Measurements from ENCODE around the gene CAMTA1.

Gene CAMTA1

GRCh38 chr1:7648761-7649384 lies 863.6 kb downstream of the CAMTA1 start:
- no peak for DNase-seq (ENCODE audit: low read depth in 2 of 2)

DNA sequence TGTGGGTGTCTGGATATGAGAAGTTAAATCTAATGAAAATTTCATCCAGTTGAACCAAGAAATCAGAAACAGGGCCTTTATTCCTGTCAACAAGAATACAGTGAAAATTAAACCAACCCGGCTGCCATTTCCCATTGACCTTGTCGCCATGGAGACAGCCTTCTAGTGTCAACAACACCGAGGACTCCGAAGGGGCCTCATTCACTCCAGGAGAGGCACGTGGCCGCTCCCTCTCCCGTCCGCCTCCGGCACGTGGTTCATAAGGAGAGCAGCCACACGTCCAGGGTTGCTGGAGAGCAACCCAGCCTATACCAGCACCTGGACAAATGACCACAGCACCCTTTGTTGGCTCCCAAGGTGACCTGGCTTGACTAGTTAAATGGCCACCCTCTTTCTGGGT lies 865.5 kb downstream of the CAMTA1 start:
- no peak for DNase-seq (ENCODE audit: low read depth in 2 of 2)

GRCh38 chr1:7651203-7651602 lies 865.9 kb downstream of the CAMTA1 start:
- no peak for DNase-seq (ENCODE audit: low read depth in 2 of 2)

DNA sequence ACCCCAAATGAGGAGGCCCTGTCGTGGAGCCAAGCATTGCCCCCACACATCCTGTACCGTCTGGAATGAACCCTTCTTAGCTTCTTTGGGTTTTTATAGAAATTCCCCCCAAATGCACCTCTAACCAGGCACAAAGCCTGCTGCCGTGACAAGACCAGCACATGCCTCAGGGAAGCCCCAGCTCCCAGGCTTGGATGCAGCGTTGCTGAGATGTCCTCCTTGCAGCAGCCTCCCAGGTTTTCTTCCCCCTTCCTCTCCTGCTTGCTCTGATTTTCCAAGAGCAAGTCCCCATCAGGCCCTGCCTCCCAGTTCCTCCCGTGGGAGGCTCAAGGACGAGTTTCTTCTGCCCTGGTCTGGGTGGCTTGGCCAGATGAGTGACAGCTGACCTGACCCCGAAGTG lies 866.8 kb downstream of the CAMTA1 start:
- no peak for DNase-seq (ENCODE audit: low read depth in 2 of 2)

DNA sequence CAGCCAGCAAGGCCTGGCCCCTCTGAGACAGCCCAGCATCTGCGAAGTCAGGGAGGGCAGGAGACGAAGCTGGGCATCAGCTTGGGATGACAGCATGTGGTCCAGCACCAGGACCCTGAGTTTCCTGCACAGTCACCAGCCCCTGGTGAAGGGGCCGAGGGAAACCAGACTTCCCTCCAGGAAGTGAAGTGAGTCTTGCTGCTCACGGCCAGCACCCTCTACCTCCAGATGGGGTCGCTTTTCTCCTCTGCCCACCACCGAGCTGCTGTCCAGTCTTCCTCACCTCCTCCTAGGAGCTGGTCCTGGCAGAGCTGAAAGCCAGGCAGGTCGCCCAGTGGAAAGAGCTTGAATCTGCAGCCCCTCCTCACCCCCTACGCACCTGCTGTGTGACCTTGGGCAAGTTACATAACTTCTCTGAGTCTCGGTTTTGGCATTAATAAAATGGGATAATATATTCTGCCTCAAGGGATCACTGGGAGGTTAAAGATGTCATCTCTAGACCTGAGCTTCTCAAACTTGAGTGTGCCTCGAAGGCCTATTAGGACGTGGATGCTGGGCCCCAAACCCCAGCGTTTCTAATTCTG lies 867.4 kb downstream of the CAMTA1 start:
- no peak for DNase-seq (ENCODE audit: low read depth in 2 of 2)

GRCh38 chr1:7654725-7655124 lies 869.5 kb downstream of the CAMTA1 start:
- DNase-seq (ENCODE audit: low read depth in 2 of 2): no peak

DNA sequence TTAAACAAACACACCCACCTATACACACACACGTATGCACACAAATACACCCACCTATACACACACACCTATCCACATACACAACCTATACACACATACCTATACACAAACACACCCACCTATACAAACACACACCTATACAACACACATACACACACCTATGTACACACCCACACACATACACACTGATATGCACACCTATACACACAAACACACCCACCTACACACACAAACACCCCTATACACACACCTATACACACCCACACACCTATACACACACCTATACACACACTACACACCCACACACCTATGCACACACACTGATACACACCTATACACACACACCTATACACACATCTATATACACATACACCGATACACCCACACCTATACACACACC lies 870.1 kb downstream of the CAMTA1 start:
- DNase-seq (ENCODE audit: low read depth in 2 of 2): no peak

- DNase-seq (ENCODE audit: low read depth in 2 of 2): no peak
Measured at GRCh38 chr1:7656557-7657215, 871.4 kb downstream of the CAMTA1 start.

GRCh38 chr1:7657287-7658016 lies 872.2 kb downstream of the CAMTA1 start:
- DNase-seq (ENCODE audit: low read depth in 2 of 2): no peak

DNA sequence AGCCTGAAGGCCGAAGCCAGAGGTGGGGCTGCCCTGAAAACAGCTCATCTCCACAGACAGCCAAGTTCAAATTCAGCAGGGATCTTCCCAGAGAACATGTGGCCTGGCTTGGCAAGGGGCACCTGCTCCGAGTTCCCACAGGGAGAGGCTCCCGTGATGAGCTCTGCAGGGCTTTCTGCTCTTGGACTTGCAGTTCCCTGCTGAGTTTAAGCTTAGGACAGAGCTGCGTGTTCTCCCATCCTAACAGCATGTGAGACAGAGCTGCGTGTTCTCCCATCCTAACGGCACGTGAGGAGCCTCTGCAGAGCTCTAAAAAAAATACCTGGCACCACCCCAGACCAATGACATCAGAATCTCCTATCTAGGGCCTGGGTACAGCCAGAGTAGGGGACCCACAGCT lies 872.8 kb downstream of the CAMTA1 start:
- no peak for DNase-seq (ENCODE audit: low read depth in 2 of 2)

DNA sequence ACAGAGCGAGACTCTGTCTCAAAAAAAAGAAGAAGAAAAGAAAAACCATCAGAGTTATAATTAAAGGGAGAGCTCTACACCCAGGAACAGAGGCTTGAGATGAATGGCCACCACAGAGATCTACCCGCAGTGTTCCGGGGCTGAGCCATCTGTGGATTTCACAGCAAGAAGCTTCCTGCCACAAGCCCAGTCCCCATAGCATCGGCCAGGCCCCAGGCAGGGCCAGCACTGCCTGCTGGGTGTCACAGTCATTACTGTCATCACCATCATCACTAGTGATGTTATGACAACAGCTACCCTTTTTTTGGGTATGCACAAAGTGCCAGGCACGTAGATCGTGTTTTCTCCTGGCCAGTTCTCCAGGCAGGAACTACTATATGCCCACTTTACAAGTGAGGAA lies 874.3 kb downstream of the CAMTA1 start:
- DNase-seq (ENCODE audit: low read depth in 2 of 2): no peak

DNA sequence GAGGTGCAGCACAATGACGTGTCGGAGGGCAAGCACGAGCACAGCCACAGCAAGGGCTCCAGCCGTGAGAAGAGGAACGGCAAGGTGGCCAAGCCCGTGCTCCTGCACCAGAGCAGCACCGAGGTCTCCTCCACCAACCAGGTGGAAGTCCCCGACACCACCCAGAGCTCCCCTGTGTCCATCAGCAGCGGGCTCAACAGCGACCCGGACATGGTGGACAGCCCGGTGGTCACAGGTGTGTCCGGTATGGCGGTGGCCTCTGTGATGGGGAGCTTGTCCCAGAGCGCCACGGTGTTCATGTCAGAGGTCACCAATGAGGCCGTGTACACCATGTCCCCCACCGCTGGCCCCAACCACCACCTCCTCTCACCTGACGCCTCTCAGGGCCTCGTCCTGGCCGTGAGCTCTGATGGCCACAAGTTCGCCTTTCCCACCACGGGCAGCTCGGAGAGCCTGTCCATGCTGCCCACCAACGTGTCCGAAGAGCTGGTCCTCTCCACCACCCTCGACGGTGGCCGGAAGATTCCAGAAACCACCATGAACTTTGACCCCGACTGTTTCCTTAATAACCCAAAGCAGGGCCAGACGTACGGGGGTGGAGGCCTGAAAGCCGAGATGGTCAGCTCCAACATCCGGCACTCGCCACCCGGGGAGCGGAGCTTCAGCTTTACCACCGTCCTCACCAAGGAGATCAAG lies 878.3 kb downstream of the CAMTA1 start:
- DNase-seq (ENCODE audit: low read depth in 2 of 2): no peak

DNA sequence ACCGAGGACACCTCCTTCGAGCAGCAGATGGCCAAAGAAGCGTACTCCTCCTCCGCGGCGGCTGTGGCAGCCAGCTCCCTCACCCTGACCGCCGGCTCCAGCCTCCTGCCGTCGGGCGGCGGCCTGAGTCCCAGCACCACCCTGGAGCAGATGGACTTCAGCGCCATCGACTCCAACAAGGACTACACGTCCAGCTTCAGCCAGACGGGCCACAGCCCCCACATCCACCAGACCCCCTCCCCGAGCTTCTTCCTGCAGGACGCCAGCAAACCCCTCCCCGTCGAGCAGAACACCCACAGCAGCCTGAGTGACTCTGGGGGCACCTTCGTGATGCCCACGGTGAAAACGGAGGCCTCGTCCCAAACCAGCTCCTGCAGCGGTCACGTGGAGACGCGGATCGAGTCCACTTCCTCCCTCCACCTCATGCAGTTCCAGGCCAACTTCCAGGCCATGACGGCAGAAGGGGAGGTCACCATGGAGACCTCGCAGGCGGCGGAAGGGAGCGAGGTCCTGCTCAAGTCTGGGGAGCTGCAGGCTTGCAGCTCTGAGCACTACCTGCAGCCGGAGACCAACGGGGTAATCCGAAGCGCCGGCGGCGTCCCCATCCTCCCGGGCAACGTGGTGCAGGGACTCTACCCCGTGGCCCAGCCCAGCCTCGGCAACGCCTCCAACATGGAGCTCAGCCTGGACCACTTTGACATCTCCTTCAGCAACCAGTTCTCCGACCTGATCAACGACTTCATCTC lies 879.1 kb downstream of the CAMTA1 start:
- DNase-seq (ENCODE audit: low read depth in 2 of 2): no peak

DNA sequence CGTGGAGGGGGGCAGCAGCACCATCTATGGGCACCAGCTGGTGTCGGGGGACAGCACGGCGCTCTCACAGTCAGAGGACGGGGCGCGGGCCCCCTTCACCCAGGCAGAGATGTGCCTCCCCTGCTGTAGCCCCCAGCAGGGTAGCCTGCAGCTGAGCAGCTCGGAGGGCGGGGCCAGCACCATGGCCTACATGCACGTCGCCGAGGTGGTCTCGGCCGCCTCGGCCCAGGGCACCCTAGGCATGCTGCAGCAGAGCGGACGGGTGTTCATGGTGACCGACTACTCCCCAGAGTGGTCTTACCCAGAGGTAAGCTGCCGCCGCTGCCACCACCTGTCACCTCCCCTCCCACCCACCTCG lies 879.6 kb downstream of the CAMTA1 start:
- DNase-seq (ENCODE audit: low read depth in 2 of 2): no peak

DNA sequence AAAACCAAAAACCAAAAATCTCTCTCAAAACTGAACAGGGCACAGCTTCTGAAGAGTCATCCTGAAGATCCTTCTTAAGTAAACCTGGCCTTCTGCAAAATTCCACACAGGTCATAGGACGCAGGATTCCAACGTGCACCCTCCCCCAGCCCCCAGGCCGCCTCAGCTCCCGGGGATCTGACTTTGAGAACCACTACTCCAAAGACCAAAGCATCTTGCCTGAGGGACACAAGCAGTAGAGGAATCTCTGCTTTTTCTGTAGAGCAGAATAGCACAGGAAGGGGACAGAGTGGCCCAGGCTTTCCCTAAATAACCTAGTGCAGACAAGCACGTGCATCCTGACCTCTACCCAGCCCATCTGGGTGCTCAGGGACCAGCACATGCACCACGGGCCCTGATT lies 881.0 kb downstream of the CAMTA1 start:
- no peak for DNase-seq (ENCODE audit: low read depth in 2 of 2)

DNA sequence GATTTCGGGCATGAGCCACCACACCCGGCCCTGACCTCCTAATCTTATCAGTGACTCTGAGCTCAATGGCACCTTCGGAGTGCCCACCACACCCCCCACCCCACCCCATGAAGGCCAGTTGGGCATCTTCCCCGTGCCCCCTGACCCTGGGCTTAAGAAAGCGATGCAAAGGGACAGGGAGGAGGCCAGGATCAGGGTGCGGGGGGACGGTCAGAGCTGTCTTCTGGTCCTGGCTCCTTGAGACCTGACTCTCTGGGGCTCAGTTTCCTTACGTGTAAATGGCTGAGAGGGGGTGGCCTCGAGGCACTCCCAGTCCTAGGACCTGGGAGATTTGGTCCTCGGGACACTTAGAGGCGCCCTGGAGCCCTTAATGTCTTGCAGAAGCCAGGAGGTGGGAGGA lies 881.9 kb downstream of the CAMTA1 start:
- DNase-seq (ENCODE audit: low read depth in 2 of 2): no peak

DNA sequence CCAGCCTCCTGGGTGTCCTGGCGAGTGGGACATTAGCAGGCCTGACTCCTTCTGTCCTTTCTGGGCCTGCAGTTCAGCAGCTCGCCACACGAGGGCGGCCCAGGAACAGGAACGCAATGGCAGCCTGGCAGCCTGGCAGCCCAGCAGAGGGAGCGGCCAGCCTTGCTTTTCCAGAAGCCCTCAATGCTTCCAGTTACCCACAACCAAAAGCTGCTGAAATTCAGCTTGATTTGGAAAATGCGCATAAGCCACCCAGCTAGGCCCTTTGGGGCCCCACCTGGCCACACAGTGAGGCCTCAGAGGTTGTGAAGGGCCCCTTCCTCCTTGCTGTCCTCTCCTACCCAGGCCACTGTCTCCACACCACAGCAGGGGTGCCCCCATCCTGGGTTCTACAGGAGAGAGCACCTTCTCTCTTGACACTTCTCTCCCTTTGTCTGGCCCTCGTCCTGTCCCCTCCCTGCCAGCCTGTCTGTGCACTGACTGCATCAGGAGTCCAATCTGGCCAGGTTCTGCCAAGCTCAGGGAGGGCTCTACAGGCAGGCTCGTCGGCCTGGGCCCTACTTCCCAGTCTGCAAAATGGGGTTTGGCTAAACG lies 882.5 kb downstream of the CAMTA1 start:
- DNase-seq (ENCODE audit: low read depth in 2 of 2): peak; percentile 61 to 62

- DNase-seq (ENCODE audit: low read depth in 2 of 2): peak; percentile 20
Measured at GRCh38 chr1:7669559-7670311, 884.5 kb downstream of the CAMTA1 start.

- no peak for DNase-seq (ENCODE audit: low read depth in 2 of 2)
Measured at GRCh38 chr1:7670334-7671145, 885.3 kb downstream of the CAMTA1 start.

GRCh38 chr1:7671146-7671465 lies 885.9 kb downstream of the CAMTA1 start:
- no peak for DNase-seq (ENCODE audit: low read depth in 2 of 2)
